Liver (tissue), 9 donors: ENCODE results near the gene TEDC1. TPM values are rescaled to one million over a fixed set of nuclear protein-coding genes. Genes with fewer than 3 reads are reported as not detected.

Experiments
- DNase-seq: peaks from one replicate; pipeline ENCODE4 v3.0.0-alpha.2; 2017; ENCODE audit warnings: low spot score
- H3K27ac ChIP-seq, 2 donors: one replicate each; pipeline ENCODE4 v1.7.0; 2013; ENCODE audit warnings: inconsistent platforms in 2 of 2, low read length in 2 of 2, control low read depth in 1 of 2, low read depth in 1 of 2, mild to moderate bottlenecking in 1 of 2
- H3K27me3 ChIP-seq, 4 donors: one replicate each; pipeline versions ENCODE4 v1.6.1 to v1.7.0; 2013; ENCODE audit warnings: low read length in 3 of 4, inconsistent platforms in 1 of 4, mild to moderate bottlenecking in 1 of 4, moderate library complexity in 1 of 4; ENCODE audit not compliant: control insufficient read depth in 4 of 4, insufficient read depth in 4 of 4
- H3K36me3 ChIP-seq, 4 donors: one replicate each; pipeline versions ENCODE4 v1.6.1 to v1.7.0; 2013; ENCODE audit warnings: low read length in 3 of 4, mild to moderate bottlenecking in 3 of 4, low read depth in 1 of 4, moderate library complexity in 1 of 4; ENCODE audit not compliant: control insufficient read depth in 4 of 4, insufficient read depth in 3 of 4
- H3K4me1 ChIP-seq, 4 donors: one replicate each; pipeline versions ENCODE4 v1.6.1 to v1.7.0; 2013; ENCODE audit warnings: low read length in 3 of 4, mild to moderate bottlenecking in 3 of 4, moderate library complexity in 1 of 4; ENCODE audit not compliant: control insufficient read depth in 4 of 4, insufficient read depth in 4 of 4
- H3K4me3 ChIP-seq, 3 donors: one replicate each; pipeline versions ENCODE4 v1.6.1 to v1.7.0; 2013; ENCODE audit warnings: low read length in 3 of 3, control low read depth in 1 of 3, low read depth in 1 of 3, mild to moderate bottlenecking in 1 of 3
- H3K9ac ChIP-seq, 2 donors: one replicate each; pipeline ENCODE4 v1.7.0; 2013; ENCODE audit warnings: low read length in 2 of 2, mild to moderate bottlenecking in 2 of 2, moderate library complexity in 2 of 2, control low read depth in 1 of 2, low read depth in 1 of 2
- H3K9me3 ChIP-seq, 4 donors: one replicate each; pipeline versions ENCODE4 v1.6.1 to v1.7.0; 2013; ENCODE audit warnings: low read length in 3 of 4; ENCODE audit not compliant: control insufficient read depth in 4 of 4
- ATF3 ChIP-seq: IDR thresholded peaks from 2 replicates; pipeline ENCODE4 v1.6.1; 2016; ENCODE audit warnings: antibody characterized with exemption
- CTCF ChIP-seq: fragments of 150-350 bp; IDR thresholded peaks from 2 replicates; pipeline ENCODE4 v1.5.1; 2017; ENCODE audit warnings: improper control_type of control experiment, low read depth, low read length; ENCODE audit not compliant: missing input control
- EGR1 ChIP-seq, 2 donors: IDR thresholded peaks; 2 replicates each; pipeline ENCODE4 v1.6.1; 2016 to 2018; ENCODE audit warnings: antibody characterized with exemption in 2 of 2, low read depth in 2 of 2
- FOXA1 ChIP-seq: IDR thresholded peaks from 2 replicates; pipeline ENCODE4 v1.6.1; 2016; ENCODE audit warnings: antibody characterized with exemption
- FOXA2 ChIP-seq: IDR thresholded peaks from 2 replicates; pipeline ENCODE4 v1.6.1; 2016; ENCODE audit warnings: antibody characterized with exemption
- GABPA ChIP-seq, 2 donors: IDR thresholded peaks in 1 of 2; conservative IDR thresholded peaks in 1 of 2; 2 replicates each; pipeline ENCODE4 v1.6.1; 2016; ENCODE audit warnings: antibody characterized with exemption in 2 of 2, mild to moderate bottlenecking in 1 of 2, moderate library complexity in 1 of 2
- HNF4A ChIP-seq, 2 donors: conservative IDR thresholded peaks; 2 replicates each; pipeline ENCODE4 v1.6.1; 2016; ENCODE audit warnings: antibody characterized with exemption in 2 of 2, mild to moderate bottlenecking in 2 of 2
- HNF4G ChIP-seq: IDR thresholded peaks from 2 replicates; pipeline ENCODE4 v1.6.1; 2016; ENCODE audit warnings: antibody characterized with exemption
- JUND ChIP-seq, 2 donors: IDR thresholded peaks; 2 replicates each; pipeline ENCODE4 v1.6.1; 2016; ENCODE audit warnings: antibody characterized with exemption in 2 of 2
- MAX ChIP-seq: IDR thresholded peaks from 2 replicates; pipeline ENCODE4 v1.6.1; 2016; ENCODE audit warnings: antibody characterized with exemption
- NR2F2 ChIP-seq: IDR thresholded peaks from 2 replicates; pipeline ENCODE4 v1.6.1; 2016; ENCODE audit warnings: antibody characterized with exemption
- RAD21 ChIP-seq, 2 donors: IDR thresholded peaks; 2 replicates each; pipeline ENCODE4 v1.6.1; 2016; ENCODE audit warnings: antibody characterized with exemption in 2 of 2, mild to moderate bottlenecking in 2 of 2
- REST ChIP-seq: IDR thresholded peaks from 2 replicates; pipeline ENCODE4 v1.6.1; 2016; ENCODE audit warnings: antibody characterized with exemption, mild to moderate bottlenecking
- RXRA ChIP-seq, 2 donors: IDR thresholded peaks; 2 replicates each; pipeline ENCODE4 v1.6.1; 2017 to 2018; ENCODE audit warnings: antibody characterized with exemption in 2 of 2, mild to moderate bottlenecking in 1 of 2
- SP1 ChIP-seq: IDR thresholded peaks from 2 replicates; pipeline ENCODE4 v1.6.1; 2018; ENCODE audit warnings: antibody characterized with exemption, mild to moderate bottlenecking
- TAF1 ChIP-seq: conservative IDR thresholded peaks from 2 replicates; pipeline ENCODE4 v1.6.1; 2016; ENCODE audit warnings: antibody characterized with exemption, mild to moderate bottlenecking
- YY1 ChIP-seq: IDR thresholded peaks from 2 replicates; pipeline ENCODE4 v1.6.1; 2016; ENCODE audit warnings: antibody characterized with exemption, mild to moderate bottlenecking
- ZBTB33 ChIP-seq: IDR thresholded peaks from 2 replicates; pipeline ENCODE4 v1.6.1; 2016; ENCODE audit warnings: antibody characterized with exemption
- WGBS: extraction: QIAGEN DNeasy Blood & Tissue Kit; methylation state at CpG from one replicate; pipeline ENCODE4 v1.1.7; 2013; 5-methylcytosine and 5-hydroxymethylcytosine counted together
- polyA plus RNA-seq, 2 donors: library from polyadenylated mRNA; stranded (reverse) in 1 of 2; unstranded in 1 of 2; fragments of 200-250 nt in 1 of 2; fragments of >200 nt in 1 of 2; fragmentation: Nextera tagmentation in 1 of 2; extraction: Ambion mirVana in 1 of 2; gene quantifications; one replicate each; pipeline versions ENCODE4 v1.2.1 to v1.2.3, GENCODE V29; 2013 to 2015
- total RNA-seq, 2 donors: library from RNA; depleted of rRNA; stranded (reverse); fragments of >200 nt; gene quantifications; one replicate each; pipeline ENCODE4 v1.2.3, GENCODE V29; 2014
- donor health status: healthy.
- donor health status: healthy.
- donor health status: healthy.
- donor health status: healthy.
- donor health status: healthy.

TEDC1 gene
- total and polyA plus RNA-seq, 4 donors, result 0.97 to 7.5 (median 3.2) TPM

GRCh38 chr14:105536691-105537579 is 45.9 kb downstream of the TEDC1 start:
- H3K4me1 ChIP-seq, result no peaks in the 10 kb centered on the region
- H3K9me3 ChIP-seq, result no peaks in the 10 kb centered on the region
- H3K36me3 ChIP-seq, result no peaks in the 10 kb centered on the region
- WGBS, result 73% methylated on average over 34 of the region's 34 CpGs
- TF ChIP-seq MAX (no peak), YY1 (no peak), RAD21 (IDR thresholded peaks at IDR 0.05) (no peak), FOXA2 (no peak), REST (no peak), HNF4G (no peak), EGR1 (IDR thresholded peaks at IDR 0.05; ENCODE audit: low read depth in 2 of 2) (no peak), ATF3 (no peak), HNF4A (conservative IDR thresholded peaks at IDR 0.05) (no peak), GABPA (IDR thresholded peaks at IDR 0.05 in 1 of 2, conservative IDR thresholded peaks at IDR 0.05 in 1 of 2) (no peak), JUND (IDR thresholded peaks at IDR 0.05) (no peak), CTCF (no peak), ZBTB33 (no peak), NR2F2 (no peak), RXRA (IDR thresholded peaks at IDR 0.05) (no peak), TAF1 (no peak), SP1 (no peak), FOXA1 (no peak)
- no peak for DNase-seq
- H3K27me3 ChIP-seq, result peaks cover 0 to 4% (median 0%) of the 10 kb centered on the region in 4 donors
- no peak overlapping the region for H3K27ac ChIP-seq
- H3K9ac ChIP-seq, result no peak overlapping the region
- no peak overlapping the region for H3K4me3 ChIP-seq
